Ovary (tissue), 3 donors: ENCODE results near the gene MSH4.

Experiments used
- CTCF ChIP-seq, 3 donors: fragments of 450-650 bp in 2 of 3; fragments of 200-600 bp in 1 of 3; IDR thresholded peaks; one replicate each; pipeline versions ENCODE4 v1.5.1 to v1.8.0; 2016 to 2022; ENCODE audit warnings: antibody characterized with exemption in 3 of 3, mild to moderate bottlenecking in 1 of 3
- POLR2A ChIP-seq: fragments of 450-650 bp; IDR thresholded peaks from one replicate; pipeline ENCODE4 v1.6.1; 2017; ENCODE audit warnings: antibody characterized with exemption, mild to moderate bottlenecking, moderate library complexity
- donor health status: DM: no; HTN: no; CAD: no.

GRCh38 chr1:75796376-75797272 lies at the start of gene MSH4:
- TF ChIP-seq CTCF (IDR thresholded peaks at IDR 0.05): no peak
- no peak for TF ChIP-seq POLR2A
